ENCODE results near the gene TRIM17. TPM values are rescaled to one million over a fixed set of nuclear protein-coding genes. Genes with fewer than 3 reads are reported as not detected.
A peak's percentile ranks its signal among the peaks of the same experiment; 100 is the strongest.

Gene TRIM17
- total and polyA plus RNA-seq, 2 of the 8 experiments (the other 6 are each of a cell fraction or from before 2014, with no cell fraction given) = 1.1 to 2.2 TPM

DNA sequence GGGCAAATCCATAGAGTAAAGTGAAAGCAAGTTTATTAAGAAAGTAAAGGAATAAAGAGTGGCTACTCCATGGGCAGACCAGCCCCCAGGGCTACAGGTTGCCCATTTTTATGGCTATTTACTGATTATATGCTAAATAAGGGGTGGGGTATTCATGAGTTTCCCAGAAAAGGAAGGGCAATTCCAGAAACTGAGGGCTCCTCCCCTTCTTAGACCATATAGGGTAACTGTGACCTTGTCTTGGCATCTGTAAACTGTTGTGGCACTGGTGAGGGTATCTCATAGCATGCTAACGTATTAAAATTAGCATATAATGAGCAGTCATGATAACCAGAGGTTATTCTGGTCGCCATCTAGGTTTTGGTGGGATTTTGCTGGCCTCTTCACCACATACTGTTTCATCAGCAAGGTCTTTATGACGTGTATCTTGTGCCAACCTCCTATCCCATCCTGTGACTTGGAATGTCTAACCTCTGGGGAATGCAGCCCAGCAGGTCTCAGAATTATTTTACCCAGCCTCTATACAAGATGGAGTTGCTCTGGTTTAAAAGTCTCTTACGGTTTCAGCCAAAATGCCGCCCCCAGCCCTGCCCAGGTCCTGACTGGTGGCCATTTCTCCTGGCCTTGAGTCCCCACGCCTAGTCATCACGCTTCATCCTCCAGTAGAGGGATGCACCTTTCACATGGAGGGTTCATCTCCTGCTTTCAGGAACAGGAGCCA is 982 bp upstream of the TRIM17 start:
- H2AFZ ChIP-seq (ENCODE audit: low read length) = no peak overlapping the region
- peaks cover 3 to 75% (median 42%) of the 10 kb centered on the region in 4 experiments for H3K27me3 ChIP-seq (replicated peaks in 1 of 4; ENCODE audit: control insufficient read depth in 3 of 4, extremely low read depth in 1 of 4, insufficient read depth in 3 of 4, low read length in 3 of 4)
- H4K91ac ChIP-seq (replicated peaks; ENCODE audit: insufficient read length, low read length) = no peak overlapping the region
- H3K9me3 ChIP-seq (ENCODE audit: insufficient read depth in 2 of 2, low read depth in 1 of 2, low read length in 1 of 2) = no peaks in the 10 kb centered on the region
- H4K20me1 ChIP-seq (replicated peaks in 1 of 2; ENCODE audit: control insufficient read depth in 1 of 2, insufficient read depth in 2 of 2, low read length in 2 of 2) = peaks cover 8 to 13% of the 10 kb centered on the region in 2 experiments
- H3K4me1 ChIP-seq (replicated peaks in 1 of 4; ENCODE audit: control insufficient read depth in 3 of 4, insufficient read depth in 4 of 4, low read length in 3 of 4) = peaks cover 2 to 9% (median 6%) of the 10 kb centered on the region in 4 experiments
- H3K9ac ChIP-seq (replicated peaks in 1 of 4; ENCODE audit: extremely low read depth in 1 of 4, low read depth in 3 of 4, low read length in 3 of 4) = no peak overlapping the region
- H3K18ac ChIP-seq (ENCODE audit: extremely low read depth, low read length) = no peak overlapping the region
- peak overlapping the region in 1 of 4 experiments; percentile 60; a peak in 2 of 8 replicates for H3K4me3 ChIP-seq (ENCODE audit: extremely low read depth in 1 of 4, insufficient read depth in 2 of 4, low read depth in 3 of 4, low read length in 4 of 4)
- no peak overlapping the region for H3K14ac ChIP-seq (ENCODE audit: insufficient read length)
- H3K4ac ChIP-seq (replicated peaks; ENCODE audit: insufficient read length, low read depth, low read length) = no peak overlapping the region
- H3K36me3 ChIP-seq (ENCODE audit: control insufficient read depth in 2 of 4, insufficient read depth in 4 of 4, low read length in 3 of 4) = no peaks in the 10 kb centered on the region
- CTCF ChIA-PET (ENCODE audit: partially characterized antibody) = no interaction called here
- TF ChIP-seq POLR2AphosphoS5 (IDR thresholded peaks at IDR 0.05; ENCODE audit: low read depth, low read length) = no peak
- TF ChIP-seq ASH2L (IDR thresholded peaks at IDR 0.05; ENCODE audit: low read length) = no peak
- no peak for TF ChIP-seq YY1 (IDR thresholded peaks at IDR 0.05; ENCODE audit: low read depth, low read length)
- TF ChIP-seq SIRT6 (IDR thresholded peaks at IDR 0.05; ENCODE audit: low read length) = no peak
- TF ChIP-seq, protein P1, sequence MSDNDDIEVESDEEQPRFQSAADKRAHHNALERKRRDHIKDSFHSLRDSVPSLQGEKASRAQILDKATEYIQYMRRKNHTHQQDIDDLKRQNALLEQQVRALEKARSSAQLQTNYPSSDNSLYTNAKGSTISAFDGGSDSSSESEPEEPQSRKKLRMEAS (IDR thresholded peaks at IDR 0.05) = no peak
- no peak for TF ChIP-seq TBP (IDR thresholded peaks at IDR 0.05; ENCODE audit: low read depth, low read length)
- TF ChIP-seq TCF12 (IDR thresholded peaks at IDR 0.05; ENCODE audit: low read depth, low read length) = no peak
- no peak for TF ChIP-seq SUZ12 (IDR thresholded peaks at IDR 0.05; ENCODE audit: low read length)
- no peak for TF ChIP-seq MAFK (IDR thresholded peaks at IDR 0.05; ENCODE audit: low read depth, low read length)
- TF ChIP-seq SIX5 (IDR thresholded peaks at IDR 0.05; ENCODE audit: low read depth, low read length) = no peak
- TF ChIP-seq JUN (IDR thresholded peaks at IDR 0.05; ENCODE audit: low read depth, low read length) = no peak
- no peak for TF ChIP-seq FOSL1 (IDR thresholded peaks at IDR 0.05; ENCODE audit: insufficient read depth, low read depth, low read length)
- H3K27ac ChIP-seq (ENCODE audit: low read depth, low read length) = no peak overlapping the region
- H3K23me2 ChIP-seq (ENCODE audit: low read depth, low read length) = peaks cover 8% of the 10 kb centered on the region
- 89% methylated on average over 7 of the region's 7 CpGs; no CpG with 5 or more reads in 1 of the 2 experiments for WGBS, 2 experiments (ENCODE audit: extremely low coverage in 1 of 2, insufficient coverage in 1 of 2, insufficient read length in 1 of 2, insufficient replicate concordance in 2 of 2, low coverage in 1 of 2, low lambda C conversion rate in 2 of 2, missing lambda C conversion rate in 1 of 2)
- H2AK5ac ChIP-seq (ENCODE audit: low read depth, low read length) = 0 out of 2 replicates have a peak overlapping the region, but pooled peaks have one; percentile 90
- H2BK15ac ChIP-seq (ENCODE audit: low read length) = no peak overlapping the region
- no peak for FAIRE-seq
- no peak overlapping the region for H2BK20ac ChIP-seq (ENCODE audit: low read length)
- peak overlapping the region; percentile 85 to 88; a peak in 3 of 4 replicates for H3K4me2 ChIP-seq (ENCODE audit: insufficient read depth in 1 of 2, low read depth in 2 of 2, low read length in 2 of 2)
- H4K8ac ChIP-seq (ENCODE audit: extremely low read depth, insufficient read depth, low read length) = no peak overlapping the region
- no peak overlapping the region for H3K56ac ChIP-seq (replicated peaks; ENCODE audit: insufficient read length, low read depth, low read length)
- H3K79me1 ChIP-seq (ENCODE audit: low read depth, low read length) = no peaks in the 10 kb centered on the region; the same call in 1 of the 2 replicates
- no peak overlapping the region for H2BK120ac ChIP-seq (replicated peaks; ENCODE audit: low read depth, low read length)
- no peak for DNase-seq (ENCODE audit: low read depth in 1 of 2, low spot score in 2 of 2)
- H4K5ac ChIP-seq (ENCODE audit: insufficient read length, low read depth, low read length) = no peak overlapping the region
- no peak overlapping the region for H2BK5ac ChIP-seq (ENCODE audit: low read depth, low read length)
- no peak overlapping the region for H3K23ac ChIP-seq (ENCODE audit: insufficient read length)
- no peaks in the 10 kb centered on the region for H3K79me2 ChIP-seq (ENCODE audit: control insufficient read depth in 1 of 2, insufficient read depth in 2 of 2, low read length in 2 of 2)
- POLR2A ChIA-PET (ENCODE audit: partially characterized antibody) = interaction anchor here (0.6 to 4.1 kb wide), 6 partner anchors 11 to 73 kb away, joined by 3 to 21 read pairs (median 3); partner anchors contain the start of gene TRIM11
- peak overlapping the region; percentile 27; the same call in 1 of the 2 replicates for H2BK12ac ChIP-seq (ENCODE audit: low read depth, low read length)
